ENCODE measurements around the gene EPS8.

The EPS8 gene

GRCh38 chr12:15712823-15713660, 76.1 kb downstream of the EPS8 start:
- no peak overlapping the region for H3K27ac ChIP-seq (ENCODE audit: low read depth, low read length)
- no peak overlapping the region for H3K4me3 ChIP-seq (ENCODE audit: low read depth in 1 of 2, low read length in 2 of 2)
- no peaks in the 10 kb centered on the region for H3K27me3 ChIP-seq (ENCODE audit: control insufficient read depth in 1 of 2, insufficient read depth in 2 of 2, low read length in 2 of 2)
- H3K9ac ChIP-seq (ENCODE audit: low read length) = no peak overlapping the region
- no peaks in the 10 kb centered on the region for H3K36me3 ChIP-seq (ENCODE audit: insufficient read depth, low read length)
- H3K4me1 ChIP-seq (ENCODE audit: insufficient read depth, low read length) = peaks cover 26% of the 10 kb centered on the region
- H3K9me3 ChIP-seq (ENCODE audit: low read length) = no peaks in the 10 kb centered on the region

GRCh38 chr12:15712160-15712559, 77.0 kb downstream of the EPS8 start:
- peaks cover 21% of the 10 kb centered on the region for H3K4me1 ChIP-seq (ENCODE audit: insufficient read depth, low read length)
- H3K9ac ChIP-seq (ENCODE audit: low read length) = no peak overlapping the region
- H3K9me3 ChIP-seq (ENCODE audit: low read length) = no peaks in the 10 kb centered on the region
- H3K4me3 ChIP-seq (ENCODE audit: low read depth in 1 of 2, low read length in 2 of 2) = no peak overlapping the region
- H3K27me3 ChIP-seq (ENCODE audit: control insufficient read depth in 1 of 2, insufficient read depth in 2 of 2, low read length in 2 of 2) = no peaks in the 10 kb centered on the region
- H3K36me3 ChIP-seq (ENCODE audit: insufficient read depth, low read length) = no peaks in the 10 kb centered on the region
- H3K27ac ChIP-seq (ENCODE audit: low read depth, low read length) = no peak overlapping the region

GRCh38 chr12:15710860-15711510, 78.2 kb downstream of the EPS8 start:
- Histone ChIP-seq H3K36me3 (ENCODE audit: insufficient read depth, low read length) (no peaks in the 10 kb centered on the region), H3K4me1 (ENCODE audit: insufficient read depth, low read length) (peaks cover 13% of the 10 kb centered on the region), H3K27ac (ENCODE audit: low read depth, low read length) (no peak overlapping the region), H3K27me3 (ENCODE audit: control insufficient read depth in 1 of 2, insufficient read depth in 2 of 2, low read length in 2 of 2) (no peaks in the 10 kb centered on the region), H3K9me3 (ENCODE audit: low read length) (no peaks in the 10 kb centered on the region), H3K4me3 (ENCODE audit: low read depth in 1 of 2, low read length in 2 of 2) (no peak overlapping the region), H3K9ac (ENCODE audit: low read length) (no peak overlapping the region)

GRCh38 chr12:15709551-15709950, 79.6 kb downstream of the EPS8 start:
- Histone ChIP-seq H3K9me3 (ENCODE audit: low read length) (no peaks in the 10 kb centered on the region), H3K27me3 (ENCODE audit: control insufficient read depth in 1 of 2, insufficient read depth in 2 of 2, low read length in 2 of 2) (no peaks in the 10 kb centered on the region), H3K36me3 (ENCODE audit: insufficient read depth, low read length) (no peaks in the 10 kb centered on the region), H3K4me1 (ENCODE audit: insufficient read depth, low read length) (peaks cover 12% of the 10 kb centered on the region), H3K27ac (ENCODE audit: low read depth, low read length) (no peak overlapping the region), H3K4me3 (ENCODE audit: low read depth in 1 of 2, low read length in 2 of 2) (no peak overlapping the region), H3K9ac (ENCODE audit: low read length) (no peak overlapping the region)

GRCh38 chr12:15708396-15709076, 80.7 kb downstream of the EPS8 start:
- peaks cover 10% of the 10 kb centered on the region for H3K4me1 ChIP-seq (ENCODE audit: insufficient read depth, low read length)
- H3K27ac ChIP-seq (ENCODE audit: low read depth, low read length) = no peak overlapping the region
- H3K9ac ChIP-seq (ENCODE audit: low read length) = no peak overlapping the region
- H3K9me3 ChIP-seq (ENCODE audit: low read length) = no peaks in the 10 kb centered on the region
- no peak overlapping the region for H3K4me3 ChIP-seq (ENCODE audit: low read depth in 1 of 2, low read length in 2 of 2)
- H3K36me3 ChIP-seq (ENCODE audit: insufficient read depth, low read length) = no peaks in the 10 kb centered on the region
- no peaks in the 10 kb centered on the region for H3K27me3 ChIP-seq (ENCODE audit: control insufficient read depth in 1 of 2, insufficient read depth in 2 of 2, low read length in 2 of 2)

GRCh38 chr12:15707516-15708199, 81.5 kb downstream of the EPS8 start:
- peaks cover 5% of the 10 kb centered on the region for H3K4me1 ChIP-seq (ENCODE audit: insufficient read depth, low read length)
- no peak overlapping the region for H3K9ac ChIP-seq (ENCODE audit: low read length)
- no peaks in the 10 kb centered on the region for H3K27me3 ChIP-seq (ENCODE audit: control insufficient read depth in 1 of 2, insufficient read depth in 2 of 2, low read length in 2 of 2)
- no peak overlapping the region for H3K4me3 ChIP-seq (ENCODE audit: low read depth in 1 of 2, low read length in 2 of 2)
- no peaks in the 10 kb centered on the region for H3K36me3 ChIP-seq (ENCODE audit: insufficient read depth, low read length)
- no peak overlapping the region for H3K27ac ChIP-seq (ENCODE audit: low read depth, low read length)
- no peaks in the 10 kb centered on the region for H3K9me3 ChIP-seq (ENCODE audit: low read length)

GRCh38 chr12:15706010-15706676, 83.0 kb downstream of the EPS8 start:
- Histone ChIP-seq H3K27me3 (ENCODE audit: control insufficient read depth in 1 of 2, insufficient read depth in 2 of 2, low read length in 2 of 2) (no peaks in the 10 kb centered on the region), H3K4me1 (ENCODE audit: insufficient read depth, low read length) (peaks cover 13% of the 10 kb centered on the region), H3K9ac (ENCODE audit: low read length) (no peak overlapping the region), H3K27ac (ENCODE audit: low read depth, low read length) (no peak overlapping the region), H3K36me3 (ENCODE audit: insufficient read depth, low read length) (no peaks in the 10 kb centered on the region), H3K9me3 (ENCODE audit: low read length) (no peaks in the 10 kb centered on the region), H3K4me3 (ENCODE audit: low read depth in 1 of 2, low read length in 2 of 2) (no peak overlapping the region)

GRCh38 chr12:15705606-15706005, 83.6 kb downstream of the EPS8 start:
- Histone ChIP-seq H3K36me3 (ENCODE audit: insufficient read depth, low read length) (no peaks in the 10 kb centered on the region), H3K4me1 (ENCODE audit: insufficient read depth, low read length) (peaks cover 18% of the 10 kb centered on the region), H3K27me3 (ENCODE audit: control insufficient read depth in 1 of 2, insufficient read depth in 2 of 2, low read length in 2 of 2) (no peaks in the 10 kb centered on the region), H3K9ac (ENCODE audit: low read length) (no peak overlapping the region), H3K4me3 (ENCODE audit: low read depth in 1 of 2, low read length in 2 of 2) (no peak overlapping the region), H3K9me3 (ENCODE audit: low read length) (no peaks in the 10 kb centered on the region), H3K27ac (ENCODE audit: low read depth, low read length) (no peak overlapping the region)

GRCh38 chr12:15702276-15702675, 86.9 kb downstream of the EPS8 start:
- Histone ChIP-seq H3K27ac (ENCODE audit: low read depth, low read length) (peak overlapping the region; percentile 60), H3K4me1 (ENCODE audit: insufficient read depth, low read length) (peaks cover 48% of the 10 kb centered on the region), H3K4me3 (ENCODE audit: low read depth in 1 of 2, low read length in 2 of 2) (no peak overlapping the region), H3K36me3 (ENCODE audit: insufficient read depth, low read length) (no peaks in the 10 kb centered on the region), H3K27me3 (ENCODE audit: control insufficient read depth in 1 of 2, insufficient read depth in 2 of 2, low read length in 2 of 2) (no peaks in the 10 kb centered on the region), H3K9me3 (ENCODE audit: low read length) (no peaks in the 10 kb centered on the region), H3K9ac (ENCODE audit: low read length) (no peak overlapping the region)

GRCh38 chr12:15701631-15702156, 87.5 kb downstream of the EPS8 start:
- Histone ChIP-seq H3K4me1 (ENCODE audit: insufficient read depth, low read length) (peaks cover 51% of the 10 kb centered on the region), H3K9me3 (ENCODE audit: low read length) (no peaks in the 10 kb centered on the region), H3K27ac (ENCODE audit: low read depth, low read length) (peak overlapping the region; percentile 60), H3K4me3 (ENCODE audit: low read depth in 1 of 2, low read length in 2 of 2) (no peak overlapping the region), H3K36me3 (ENCODE audit: insufficient read depth, low read length) (no peaks in the 10 kb centered on the region), H3K9ac (ENCODE audit: low read length) (no peak overlapping the region), H3K27me3 (ENCODE audit: control insufficient read depth in 1 of 2, insufficient read depth in 2 of 2, low read length in 2 of 2) (no peaks in the 10 kb centered on the region)
